HG03575 (cell line): ENCODE data around the gene ADAT1.

Experiments used
- ATAC-seq: cut with Tn5 transposase; IDR thresholded peaks from one replicate; pipeline ENCODE4 v1.9.1; 2021; ENCODE audit not compliant: unreplicated experiment, insufficient number of reproducible peaks, low FRiP score; ENCODE audit errors: extremely low read depth

The ADAT1 gene

DNA sequence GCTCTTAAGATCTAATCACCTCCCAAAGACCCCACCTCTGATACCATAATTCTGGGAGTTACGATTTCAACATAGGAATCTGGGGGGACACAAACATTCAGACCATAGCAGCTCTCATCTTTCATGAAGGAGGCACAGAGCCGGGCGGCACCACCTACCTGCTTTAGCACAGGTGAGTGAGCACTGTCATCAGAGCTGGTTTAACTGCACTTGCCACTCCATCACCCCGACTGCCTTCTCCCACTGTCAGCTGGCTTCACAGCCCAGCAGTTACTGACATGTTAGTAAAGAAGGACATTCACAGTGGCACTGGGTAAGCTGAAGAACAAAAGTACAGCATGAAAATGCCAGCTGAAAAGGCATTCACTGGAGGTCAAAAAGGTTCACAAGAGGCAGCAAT lies 34.4 kb downstream of the ADAT1 start:
- ATAC-seq = no peak

DNA sequence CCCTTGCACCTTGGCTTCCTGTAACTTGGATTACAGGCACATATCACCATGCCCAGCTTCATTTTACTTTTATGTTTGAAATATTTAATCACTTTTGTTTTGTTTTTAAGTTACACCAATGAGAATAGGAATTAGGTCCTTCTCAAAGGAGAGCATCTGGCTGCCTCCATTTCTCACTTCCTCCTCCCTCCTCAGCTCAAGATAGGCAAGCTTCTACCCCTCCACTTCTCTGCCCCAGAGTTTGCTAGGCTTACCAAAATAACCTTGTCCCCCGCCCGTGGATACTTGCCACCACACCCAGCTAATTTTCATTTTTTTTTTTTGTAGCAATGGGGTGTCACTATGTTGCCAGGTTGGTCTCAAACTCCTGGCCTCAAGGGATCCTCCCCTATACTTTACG lies 39.0 kb downstream of the ADAT1 start:
- no peak for ATAC-seq

DNA sequence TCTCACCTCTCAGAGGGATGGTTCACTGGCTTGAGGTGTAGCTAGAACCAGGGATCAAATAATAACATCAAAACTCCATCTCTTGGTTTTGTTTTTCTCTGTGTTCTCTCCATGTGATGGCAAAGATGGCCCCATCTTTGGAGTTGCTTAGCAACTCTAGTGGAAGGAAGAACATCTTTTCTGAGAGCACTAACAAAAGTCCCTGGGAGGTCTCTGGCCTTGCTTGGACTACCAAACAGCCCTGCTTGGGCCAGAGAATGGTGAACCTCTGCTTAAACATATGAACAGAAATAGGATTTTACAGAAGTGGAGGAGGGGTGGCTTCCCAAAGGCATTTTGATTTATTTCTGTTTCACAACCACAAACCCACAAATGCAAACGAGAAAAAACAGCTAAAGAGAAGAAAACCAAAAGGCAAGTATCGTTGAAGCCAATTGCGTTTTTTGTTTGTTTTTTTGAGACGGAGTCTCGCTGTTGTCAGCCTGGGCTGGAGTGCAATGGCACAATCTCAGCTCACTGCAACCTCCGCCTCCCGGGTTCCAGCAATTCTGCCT lies 43.7 kb downstream of the ADAT1 start:
- ATAC-seq = no peak

DNA sequence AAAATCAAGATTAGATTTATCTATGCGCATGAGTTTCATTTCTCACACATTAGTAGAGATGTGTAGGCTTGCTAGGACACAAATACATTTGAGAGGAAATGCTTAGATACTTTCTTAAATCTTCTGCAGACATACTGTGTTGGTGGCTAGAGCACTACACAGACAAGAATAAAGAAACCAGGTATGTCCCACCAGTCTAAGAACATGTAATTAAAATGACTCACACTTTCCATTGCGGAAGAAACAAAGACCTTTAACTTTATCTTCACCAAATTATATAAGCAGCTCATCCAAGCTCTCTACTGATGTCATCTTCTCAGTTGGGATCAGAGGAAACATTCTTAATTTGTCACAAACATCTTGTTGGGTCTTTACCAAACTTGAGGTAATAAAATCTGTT lies 44.4 kb downstream of the ADAT1 start:
- no peak for ATAC-seq

DNA sequence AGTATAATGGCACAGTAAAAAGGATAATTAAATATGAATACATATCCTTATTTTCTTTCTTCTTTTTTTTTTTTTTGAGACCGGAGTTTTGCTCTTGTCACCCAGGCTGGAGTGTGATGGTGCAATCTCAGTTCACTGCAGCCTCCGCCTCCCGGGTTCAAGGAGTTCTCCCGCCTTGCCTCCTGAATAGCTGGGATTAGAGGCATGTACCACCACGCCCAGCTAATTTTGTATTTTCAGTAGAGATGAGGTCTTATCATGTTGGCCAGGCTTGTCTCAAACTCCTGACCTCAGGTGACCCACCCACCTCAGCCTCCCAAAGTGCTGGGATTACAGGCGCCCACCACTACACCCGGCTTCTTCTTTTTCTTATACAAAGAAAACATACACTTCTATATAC lies 44.9 kb downstream of the ADAT1 start:
- ATAC-seq = no peak

DNA sequence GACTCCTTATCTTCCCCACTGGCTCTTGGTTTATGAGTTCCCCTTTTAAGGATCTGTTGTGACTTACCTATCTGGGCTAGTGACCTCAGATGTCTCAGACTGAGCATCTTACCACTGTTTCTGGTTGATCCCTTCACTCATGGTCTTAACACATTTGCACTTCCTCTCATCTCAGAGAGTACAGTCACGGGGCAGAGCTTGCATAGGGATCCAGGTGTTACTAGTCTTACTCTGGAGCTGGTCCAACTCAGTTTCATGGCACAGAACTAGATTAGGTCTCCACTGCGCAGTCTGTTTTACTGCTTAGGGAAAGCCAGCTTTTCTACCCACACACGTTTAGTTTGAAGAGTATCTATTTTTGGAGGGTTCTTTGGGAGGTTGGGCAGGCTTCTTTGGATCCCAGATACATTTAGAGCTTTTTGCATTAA lies 46.7 kb downstream of the ADAT1 start:
- no peak for ATAC-seq

DNA sequence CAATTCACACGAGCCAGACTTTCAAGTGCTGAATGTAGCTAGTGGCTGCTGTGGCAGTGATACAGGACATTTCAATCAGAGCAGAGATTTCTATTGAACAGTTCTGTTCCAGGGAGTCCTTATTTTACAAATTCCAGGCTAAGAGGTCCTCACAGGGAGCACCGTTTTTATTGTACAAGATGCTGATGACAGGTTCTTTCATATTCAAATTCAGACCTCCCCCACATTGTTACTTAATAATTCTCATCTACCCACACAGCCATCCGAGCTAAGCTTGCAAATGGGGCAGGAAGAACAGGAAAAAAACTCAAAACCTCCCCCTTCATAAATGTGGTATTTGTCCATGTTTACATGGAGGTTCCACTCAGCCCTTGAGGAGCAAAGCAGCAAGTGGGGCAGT lies 47.1 kb downstream of the ADAT1 start:
- ATAC-seq = no peak

DNA sequence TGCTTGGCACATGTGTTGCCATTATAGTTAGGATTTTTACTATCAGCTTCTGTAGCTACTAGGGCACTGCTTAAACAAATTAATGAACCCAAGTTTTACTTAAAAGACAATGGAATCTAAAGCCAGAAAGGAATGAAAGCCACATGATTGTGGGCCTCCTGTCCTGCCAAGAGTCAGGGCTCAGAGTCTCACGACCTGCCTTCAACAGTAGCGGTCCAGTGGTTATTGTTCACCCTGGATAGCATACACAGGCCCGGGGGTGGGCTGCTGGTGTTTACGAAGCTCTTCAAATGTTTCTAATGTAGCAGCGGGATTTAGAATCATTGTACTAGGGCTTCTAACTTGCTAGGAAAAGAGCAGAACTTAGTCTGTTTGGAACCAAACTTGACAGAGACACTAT lies 49.1 kb downstream of the ADAT1 start:
- no peak for ATAC-seq

DNA sequence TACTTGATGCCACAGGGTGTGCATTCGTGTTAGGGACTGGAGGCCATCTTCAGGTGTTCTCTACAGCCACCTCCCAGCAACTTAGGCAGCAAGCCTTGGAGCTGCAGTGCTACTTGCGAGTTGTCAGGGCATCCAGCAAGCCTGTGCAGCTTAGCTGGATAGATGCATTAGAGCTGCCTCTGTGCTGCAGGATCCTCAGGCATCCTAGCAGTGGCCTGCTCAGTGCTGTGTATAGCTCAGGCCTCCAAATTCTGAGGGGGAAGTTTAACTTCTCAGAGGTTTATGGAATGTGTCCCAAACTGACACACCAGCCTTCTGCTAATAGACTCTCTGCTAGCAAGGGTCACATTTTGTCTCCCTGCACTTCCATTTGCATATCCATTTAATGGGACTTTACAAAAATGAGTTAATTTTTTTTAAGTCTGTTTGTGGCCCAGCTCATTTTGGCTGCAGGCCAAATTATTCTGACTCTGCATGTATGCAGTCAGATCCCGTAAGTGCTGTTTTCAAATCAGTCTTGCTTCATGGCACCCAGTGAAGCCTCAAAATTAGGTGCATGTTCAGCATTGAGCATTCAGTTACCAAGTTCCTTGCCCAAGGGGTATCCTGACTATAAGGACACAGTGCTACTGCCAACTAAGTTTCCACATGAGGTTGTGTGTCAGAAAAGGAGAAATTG lies 50.1 kb downstream of the ADAT1 start:
- ATAC-seq = no peak

DNA sequence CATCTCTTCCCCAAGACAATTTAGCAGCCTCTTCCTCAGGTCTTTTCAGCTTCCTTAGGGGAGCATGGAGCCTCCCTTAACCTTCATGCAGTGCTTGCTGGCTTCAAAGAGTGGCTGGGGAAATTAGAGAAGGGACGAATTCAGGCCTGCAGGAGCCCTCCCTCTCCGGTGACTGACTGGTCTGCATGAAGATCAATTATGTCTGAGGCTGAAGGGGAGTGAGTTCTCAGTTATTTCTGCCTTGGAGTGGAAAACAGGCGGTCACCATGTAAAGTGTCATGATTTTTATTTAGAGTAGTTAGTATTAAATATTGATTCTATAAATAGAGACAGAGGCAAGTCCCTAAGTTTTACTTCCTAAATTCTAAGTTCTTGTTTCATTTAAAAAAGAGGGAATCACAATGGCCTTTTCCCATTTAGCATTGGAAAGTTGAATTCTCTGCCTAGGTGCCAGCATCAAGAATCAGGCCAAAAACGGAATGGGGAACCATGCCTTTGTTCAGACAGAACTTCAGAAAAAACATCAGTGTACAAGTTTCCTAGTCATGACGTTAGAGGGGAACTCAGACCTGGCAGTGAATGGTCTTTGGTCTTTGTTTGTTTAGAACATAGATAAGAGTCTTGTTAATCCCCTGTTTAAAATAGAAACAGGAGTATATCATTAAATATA lies 52.5 kb downstream of the ADAT1 start:
- no peak for ATAC-seq

DNA sequence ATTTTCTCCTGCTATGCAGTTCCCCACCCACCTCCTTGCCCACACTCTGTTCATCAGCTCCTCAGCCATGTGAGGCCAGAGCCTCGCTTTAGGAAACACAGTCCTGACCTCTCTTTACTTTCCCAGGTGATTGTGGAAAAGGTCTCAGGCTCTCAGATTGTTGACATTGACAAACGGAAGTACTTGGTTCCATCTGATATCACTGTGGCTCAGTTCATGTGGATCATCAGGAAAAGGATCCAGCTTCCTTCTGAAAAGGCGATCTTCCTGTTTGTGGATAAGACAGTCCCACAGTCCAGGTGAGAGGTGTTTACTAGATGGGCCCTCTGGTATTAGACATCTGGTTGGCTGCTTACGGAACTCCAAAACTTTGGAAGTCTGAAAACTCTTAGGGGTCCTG lies 55.2 kb downstream of the ADAT1 start:
- ATAC-seq = no peak

DNA sequence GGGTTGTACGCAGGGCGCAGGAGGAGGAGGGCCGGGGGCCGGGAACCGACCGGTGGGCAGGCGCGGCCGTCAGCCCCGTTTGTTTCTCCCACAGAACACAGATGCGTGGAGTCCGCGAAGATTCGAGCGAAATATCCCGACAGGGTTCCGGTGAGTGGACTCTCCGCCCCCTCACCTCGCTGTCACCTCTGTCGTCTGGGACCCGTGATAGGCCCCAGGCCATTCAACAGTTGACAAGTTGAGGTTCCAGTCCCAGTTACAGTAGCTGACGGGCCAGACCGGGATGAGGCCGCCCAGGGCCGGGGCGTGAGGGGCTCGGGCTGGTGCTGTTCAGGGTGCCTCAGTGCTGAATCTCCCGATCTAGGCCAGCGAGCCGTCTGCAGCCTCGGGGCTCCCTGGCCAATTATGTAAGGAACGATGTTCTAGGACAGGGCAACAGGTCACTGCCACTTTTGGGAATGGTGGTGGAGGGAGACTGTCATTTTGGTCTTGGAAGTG lies 56.3 kb downstream of the ADAT1 start:
- ATAC-seq = no peak

DNA sequence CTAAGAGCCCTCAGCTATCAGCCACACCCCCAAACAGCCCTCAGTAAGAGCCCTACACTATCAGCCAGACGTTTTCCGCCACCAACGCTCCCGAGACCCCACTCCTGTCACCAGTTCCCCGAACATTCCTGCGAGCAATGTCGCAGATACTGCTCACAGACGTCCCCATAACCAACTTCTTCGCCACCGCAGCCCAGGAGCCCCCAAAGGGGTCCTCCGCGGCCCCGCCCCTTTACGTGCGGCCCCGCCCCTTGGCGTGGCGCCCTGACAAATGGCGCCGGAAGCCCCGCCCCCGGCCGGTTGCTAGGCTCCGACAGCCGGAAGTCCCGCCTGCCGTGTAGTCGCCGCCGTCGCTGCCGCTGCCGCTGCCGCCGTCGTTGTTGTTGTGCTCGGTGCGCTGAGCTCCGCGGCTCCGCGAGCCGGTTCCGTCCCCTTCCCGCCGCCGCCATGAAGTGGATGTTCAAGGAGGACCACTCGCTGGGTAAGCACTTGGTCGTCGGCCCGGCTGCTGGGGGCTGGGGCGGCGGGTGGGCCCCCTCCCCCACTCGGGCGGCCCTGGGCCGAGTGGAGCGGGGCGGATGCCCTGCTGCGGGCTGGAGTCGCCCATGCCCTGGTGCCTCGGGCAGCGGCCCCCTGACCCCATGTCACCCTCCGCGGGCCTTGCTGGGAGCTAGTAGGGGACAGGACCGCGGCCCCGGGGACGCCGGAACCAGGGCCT lies 56.9 kb downstream of the ADAT1 start, which contains the start of gene GABARAPL2:
Gene GABARAPL2, plus strand, starts transcription at position 340 of the 718 bp plus-strand sequence. Its CDS starts 108 bp downstream, at position 448.
- ATAC-seq = peak; percentile 35

DNA sequence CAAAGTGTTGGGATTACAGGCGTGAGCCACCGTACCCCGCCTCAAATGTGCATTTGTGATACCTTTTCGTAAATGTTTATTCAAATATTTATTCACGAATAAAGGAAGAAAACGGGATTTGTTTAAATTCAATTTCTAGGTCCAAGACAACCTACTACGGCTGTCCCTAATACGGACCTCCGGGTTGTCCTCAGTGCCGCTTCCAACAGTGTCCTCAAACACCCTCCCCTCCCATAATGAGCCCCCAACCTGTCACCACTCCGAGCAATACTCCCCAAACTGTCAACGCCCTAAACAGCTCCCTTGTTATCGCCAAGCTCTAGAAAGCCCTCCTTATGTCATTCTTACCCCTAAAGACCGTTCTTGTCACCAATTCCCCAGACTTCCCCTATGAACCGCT lies 57.4 kb downstream of the ADAT1 start:
- ATAC-seq = no peak

DNA sequence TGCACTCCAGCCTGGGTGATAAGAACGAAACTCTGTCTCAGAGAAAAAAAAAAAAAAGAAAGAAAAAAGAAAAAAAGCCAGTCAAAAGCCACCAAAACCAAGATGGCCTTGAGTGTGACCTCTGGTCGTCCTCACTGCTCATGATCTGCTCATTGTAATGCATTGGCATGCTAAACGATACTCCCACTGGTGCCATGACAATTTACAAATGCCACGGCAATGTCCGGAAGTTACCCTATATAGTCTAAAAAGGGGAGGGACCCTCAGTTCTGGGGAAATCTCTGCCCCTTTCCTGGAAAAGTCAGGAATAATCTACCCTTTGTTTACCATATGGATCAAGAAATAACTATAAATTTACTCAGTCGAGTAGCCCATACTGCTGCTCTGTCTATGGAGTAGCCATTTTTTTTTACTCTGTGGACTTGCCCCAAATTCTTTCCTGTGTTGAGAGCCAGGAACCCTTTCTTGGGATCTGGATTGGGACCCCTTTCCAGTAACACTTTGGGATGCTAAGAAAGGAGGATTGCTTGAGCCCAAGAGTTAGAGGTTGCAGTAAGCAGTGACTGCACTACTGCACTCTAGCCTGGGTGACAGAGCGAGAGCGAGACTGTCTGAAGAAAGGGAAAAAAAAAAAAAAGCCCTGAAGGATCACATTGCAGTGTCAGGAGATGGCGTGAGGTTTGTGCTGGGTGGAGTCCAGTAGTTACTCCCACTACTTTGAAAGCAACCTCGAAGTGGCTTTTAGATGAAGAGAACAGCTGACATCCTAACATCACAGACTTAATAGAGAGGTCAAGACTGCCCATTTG lies 63.3 kb downstream of the ADAT1 start:
- ATAC-seq = no peak

DNA sequence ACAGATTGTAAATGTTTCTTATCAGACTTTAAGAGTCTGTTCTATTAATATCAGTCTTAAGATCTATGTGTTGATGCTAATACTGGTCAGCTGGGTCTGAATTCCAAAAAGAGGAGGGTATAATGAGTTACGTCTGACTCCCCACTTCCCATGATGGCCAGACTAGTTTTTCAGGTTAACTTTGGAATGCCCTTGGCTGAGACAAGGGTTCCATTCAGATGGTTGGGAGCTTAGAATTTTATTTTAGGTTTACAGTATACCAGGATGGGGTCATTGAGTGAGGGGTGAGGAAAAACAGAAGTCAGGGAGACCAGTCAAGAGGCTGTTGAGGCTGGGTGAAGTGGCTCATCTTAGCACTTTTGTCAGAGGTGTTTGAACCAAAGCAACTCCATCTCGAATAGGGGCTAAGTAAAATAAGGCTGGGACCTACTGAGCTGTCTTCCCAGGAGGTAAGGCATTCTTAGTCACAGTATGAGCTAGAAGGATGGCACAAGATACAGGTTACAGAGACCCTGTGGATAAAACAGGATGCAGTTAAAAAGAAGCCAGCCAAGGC lies 64.2 kb downstream of the ADAT1 start:
- ATAC-seq = no peak

DNA sequence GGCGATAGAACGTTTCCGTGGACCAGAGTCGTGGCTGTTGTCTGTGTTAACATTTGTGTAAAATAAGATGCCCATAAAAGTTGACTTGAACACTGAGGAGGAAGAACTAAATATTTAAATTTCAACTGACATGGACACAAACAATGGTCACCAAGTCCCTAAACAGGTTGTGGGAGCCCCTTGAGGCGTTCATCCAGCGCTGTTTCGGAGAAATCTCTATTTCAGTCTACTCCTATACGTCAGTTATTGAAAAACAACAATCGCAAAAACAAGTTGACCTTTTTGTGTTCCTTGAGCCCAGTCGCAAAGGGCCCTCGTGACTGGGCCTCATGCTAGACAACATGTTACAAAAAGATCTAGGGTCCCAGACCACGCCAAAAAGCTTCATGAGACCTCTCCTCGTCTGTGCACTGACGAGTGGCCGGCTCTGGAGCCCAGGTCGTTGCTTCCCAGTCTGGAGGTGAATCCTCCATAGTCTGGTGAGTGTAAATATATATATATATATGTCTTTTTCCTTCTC lies 66.6 kb downstream of the ADAT1 start:
- no peak for ATAC-seq

DNA sequence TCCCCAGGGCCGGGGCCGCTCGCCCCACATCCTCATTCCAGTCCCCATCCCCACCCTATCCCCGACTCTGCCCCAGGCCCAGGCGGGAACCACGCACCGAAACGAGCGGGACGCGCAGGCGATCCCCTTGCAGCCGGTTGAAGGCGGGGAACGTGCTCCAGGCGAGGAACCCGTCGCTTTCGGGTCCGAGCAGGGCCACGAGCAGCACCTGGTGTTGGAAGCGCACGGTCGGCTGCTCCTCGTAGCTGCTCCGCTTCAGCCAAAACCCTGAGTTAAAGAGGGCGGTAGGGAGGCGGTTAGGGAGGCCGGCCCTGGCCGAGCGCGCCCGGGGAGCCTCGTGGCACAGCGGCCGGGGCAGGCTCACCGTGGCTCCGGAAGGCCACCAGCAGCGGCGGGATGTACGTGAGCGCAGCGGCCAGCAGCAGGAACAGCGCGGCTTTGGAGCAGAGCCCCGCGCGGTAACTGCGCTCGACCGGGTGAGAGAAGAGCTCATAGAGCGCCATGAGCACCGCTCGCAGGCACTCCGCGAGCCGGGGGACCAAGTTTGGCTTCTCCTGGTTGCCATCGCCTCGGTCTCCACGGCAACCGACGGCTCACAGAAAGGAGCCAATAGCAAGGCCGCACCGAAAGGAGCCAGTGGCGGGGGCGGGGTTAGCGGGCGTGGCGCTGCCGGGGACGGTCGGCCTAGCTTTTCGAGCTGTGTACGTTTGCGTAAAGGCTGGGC lies 67.2 kb downstream of the ADAT1 start, which contains the start of gene TMEM231:
Gene TMEM231, minus strand, starts transcription at position 546 of the 724 bp plus-strand sequence. Its CDS starts 43 bp downstream, at position 503.
- peak; percentile 89 for ATAC-seq
